ENCODE data around the gene DUSP28.
"Not testable (repeated sequence)": the region's sequence is repeated elsewhere in the genome, so short reads cannot be mapped to it uniquely, and the experiment has no call there.

Gene DUSP28

DNA sequence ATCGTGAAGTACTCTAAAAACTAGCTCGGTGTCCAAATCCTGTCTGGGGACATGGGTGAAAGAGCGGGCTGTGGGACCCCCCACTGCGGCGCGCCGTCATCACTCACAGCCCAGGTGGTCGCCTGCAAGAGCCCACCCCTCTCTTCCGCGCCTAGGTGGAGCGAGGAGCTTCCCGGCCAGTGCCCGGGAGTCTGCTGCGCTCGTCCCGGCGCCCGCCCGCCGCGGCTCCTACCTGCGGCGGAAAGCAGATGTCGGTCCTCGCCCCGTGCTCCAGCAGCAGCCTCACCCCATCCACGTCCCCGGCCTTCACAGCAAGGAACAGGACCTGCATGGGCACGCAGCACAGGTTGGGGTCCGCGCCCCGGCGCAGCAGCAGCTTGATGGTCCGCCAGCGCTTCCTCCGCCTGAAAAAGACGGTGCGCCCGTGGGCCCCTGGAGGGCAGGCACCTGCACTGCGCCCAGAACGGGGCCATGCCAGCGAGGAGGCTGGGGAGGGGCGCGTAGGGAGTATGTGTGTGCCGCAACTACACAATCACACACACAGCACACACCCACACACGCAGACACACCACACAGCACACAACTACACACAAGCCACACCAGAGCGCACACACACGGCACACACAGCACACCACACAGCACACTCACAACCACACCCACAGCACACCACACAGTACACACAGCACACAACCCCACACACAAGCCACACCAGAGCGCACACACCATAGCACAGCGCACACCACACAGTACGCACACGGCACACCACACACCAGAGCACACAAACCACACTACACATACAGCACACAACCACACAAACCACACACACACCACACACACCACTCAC is 39.8 kb upstream of the DUSP28 start:
- H3K36me3 ChIP-seq (ENCODE audit: insufficient read depth, low read length), result peaks cover 14% of the 10 kb centered on the region
- no peak overlapping the region for H3K9ac ChIP-seq (ENCODE audit: low read depth, low read length)
- peak overlapping the region; percentile 29 for H3K4me3 ChIP-seq (ENCODE audit: low read length)

DNA sequence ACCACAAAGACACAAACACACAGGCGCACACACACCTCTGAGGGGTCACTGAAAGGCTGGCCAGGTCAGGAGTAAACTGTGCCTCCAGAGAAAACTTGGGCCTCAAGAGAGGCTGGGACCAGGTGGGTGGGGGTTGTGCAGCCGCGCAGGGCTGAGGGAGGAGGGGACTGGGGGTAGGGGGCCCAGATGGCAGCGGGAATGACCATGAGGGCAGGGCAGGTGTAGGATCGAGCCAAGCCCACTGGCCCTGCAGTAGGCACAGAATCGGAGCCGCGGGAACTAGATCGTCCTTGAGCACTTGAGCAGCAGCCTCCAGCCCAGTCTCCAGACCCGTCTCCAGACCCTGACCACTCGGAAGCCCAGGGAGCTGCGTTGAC is 39.2 kb upstream of the DUSP28 start:
- H3K36me3 ChIP-seq (ENCODE audit: insufficient read depth, low read length), result peaks cover 19% of the 10 kb centered on the region
- H3K27me3 ChIP-seq (ENCODE audit: control insufficient read depth, insufficient read depth, low read length), result no peaks in the 10 kb centered on the region
- H3K9ac ChIP-seq (ENCODE audit: low read depth, low read length), result no peak overlapping the region
- no peak overlapping the region for H3K4me3 ChIP-seq (ENCODE audit: low read length)
- H3K4me1 ChIP-seq (ENCODE audit: control insufficient read depth, insufficient read depth, low read length), result peaks cover 6% of the 10 kb centered on the region
- H3K9me3 ChIP-seq (replicated peaks; ENCODE audit: low read length), result peaks cover 4% of the 10 kb centered on the region
- H3K4me2 ChIP-seq (ENCODE audit: low read length), result no peak overlapping the region

More for the DNA sequence above, 39.8 kb upstream of the DUSP28 start:
- Histone ChIP-seq H3K4me2 (ENCODE audit: low read length) (peak overlapping the region; percentile 48), H3K4me1 (ENCODE audit: control insufficient read depth, insufficient read depth, low read length) (peaks cover 6% of the 10 kb centered on the region), H3K9me3 (replicated peaks; ENCODE audit: low read length) (peaks cover 3% of the 10 kb centered on the region), H3K27me3 (ENCODE audit: control insufficient read depth, insufficient read depth, low read length) (no peaks in the 10 kb centered on the region)

DNA sequence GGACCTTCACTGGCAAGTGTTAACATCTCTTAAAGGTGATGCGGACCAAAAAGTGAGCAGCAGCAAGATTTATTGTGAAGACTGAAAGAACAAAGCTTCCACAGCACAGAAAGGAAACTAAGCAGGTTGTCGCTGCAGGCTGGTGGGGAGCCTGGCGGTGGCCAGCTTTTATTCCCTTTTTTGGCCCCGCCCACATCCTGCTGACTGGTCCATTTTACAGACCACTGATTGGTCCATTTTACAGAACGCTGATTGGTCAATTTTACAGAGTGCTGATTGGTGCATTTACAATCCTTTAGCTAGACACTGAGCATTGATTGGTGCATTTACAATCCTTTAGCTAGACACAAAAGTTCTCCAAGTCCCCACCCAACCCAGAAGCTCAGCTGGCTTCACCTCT is 38.3 kb upstream of the DUSP28 start:
- H3K27me3 ChIP-seq (ENCODE audit: control insufficient read depth, insufficient read depth, low read length); H3K9ac ChIP-seq (ENCODE audit: low read depth, low read length); H3K4me2 ChIP-seq (ENCODE audit: low read length); H3K9me3 ChIP-seq (replicated peaks; ENCODE audit: low read length); H3K4me1 ChIP-seq (ENCODE audit: control insufficient read depth, insufficient read depth, low read length); H3K4me3 ChIP-seq (ENCODE audit: low read length): not testable (repeated sequence)
- H3K36me3 ChIP-seq (ENCODE audit: insufficient read depth, low read length), result peaks cover 19% of the 10 kb centered on the region

DNA sequence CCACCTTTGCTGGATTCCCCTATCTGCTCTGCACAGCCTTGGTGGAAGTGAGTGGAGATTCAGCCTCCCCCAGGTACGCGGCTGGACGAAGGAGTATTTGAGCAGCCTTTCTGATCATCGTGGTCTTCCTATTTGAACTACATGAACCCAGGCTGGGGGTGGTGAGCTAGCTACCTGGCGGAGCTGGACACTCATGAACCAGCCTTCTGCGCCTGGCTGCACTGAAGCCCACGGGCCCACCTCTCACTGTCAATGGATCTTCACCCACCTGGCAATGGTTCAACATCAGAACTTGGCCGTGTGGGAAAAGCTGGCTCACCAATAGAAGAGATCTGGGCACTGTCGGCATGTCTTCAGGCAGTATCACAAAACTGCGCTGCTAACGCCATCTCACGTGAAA is 37.8 kb upstream of the DUSP28 start:
- Histone ChIP-seq H3K36me3 (ENCODE audit: insufficient read depth, low read length) (peaks cover 19% of the 10 kb centered on the region), H3K9ac (ENCODE audit: low read depth, low read length) (no peak overlapping the region), H3K4me3 (ENCODE audit: low read length) (no peak overlapping the region), H3K27me3 (ENCODE audit: control insufficient read depth, insufficient read depth, low read length) (no peaks in the 10 kb centered on the region), H3K4me2 (ENCODE audit: low read length) (no peak overlapping the region), H3K4me1 (ENCODE audit: control insufficient read depth, insufficient read depth, low read length) (peaks cover 6% of the 10 kb centered on the region), H3K9me3 (replicated peaks; ENCODE audit: low read length) (peaks cover 8% of the 10 kb centered on the region)

DNA sequence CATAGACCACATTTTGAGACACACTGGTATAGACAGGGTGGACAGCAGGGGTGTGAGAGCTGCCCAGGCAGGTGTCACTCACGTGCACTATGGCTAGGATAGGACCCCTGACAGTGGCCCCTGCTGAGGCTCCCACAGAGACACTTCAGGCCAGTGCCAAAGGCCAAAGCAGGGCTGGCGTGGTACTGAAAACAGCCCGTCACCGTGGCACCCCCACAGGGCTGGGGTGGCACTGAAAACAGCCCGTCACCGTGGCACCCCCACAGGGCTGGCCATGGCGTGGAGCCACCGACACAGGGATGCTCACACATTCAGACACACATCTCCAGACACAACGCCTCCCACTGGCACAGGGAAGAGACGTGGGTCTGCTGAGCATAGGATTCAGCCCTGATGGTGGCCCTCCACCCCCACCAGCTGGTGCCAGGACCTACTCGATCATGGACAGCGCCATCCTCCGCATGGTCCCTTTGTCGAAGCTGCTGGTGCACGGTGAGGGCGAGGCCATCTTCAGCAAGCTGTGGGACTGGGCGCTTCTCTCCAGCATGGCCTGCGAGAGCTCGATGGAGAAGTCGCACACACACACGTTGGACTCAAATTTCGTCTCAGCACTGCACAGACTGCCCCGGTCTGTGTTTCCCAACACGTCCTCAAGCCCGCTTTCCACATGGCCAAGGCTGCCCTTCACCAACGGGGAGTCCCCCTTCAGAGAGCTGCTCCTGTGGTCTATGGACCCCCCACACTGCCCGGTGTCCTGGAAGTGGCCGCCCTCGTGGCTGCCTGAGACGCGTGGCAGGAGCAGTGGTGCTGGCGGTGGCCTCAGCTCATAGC is 36.5 kb upstream of the DUSP28 start:
- Histone ChIP-seq H3K36me3 (ENCODE audit: insufficient read depth, low read length) (peaks cover 19% of the 10 kb centered on the region), H3K4me1 (ENCODE audit: control insufficient read depth, insufficient read depth, low read length) (peaks cover 6% of the 10 kb centered on the region), H3K9me3 (replicated peaks; ENCODE audit: low read length) (peaks cover 8% of the 10 kb centered on the region), H3K4me3 (ENCODE audit: low read length) (no peak overlapping the region), H3K9ac (ENCODE audit: low read depth, low read length) (no peak overlapping the region), H3K27me3 (ENCODE audit: control insufficient read depth, insufficient read depth, low read length) (no peaks in the 10 kb centered on the region), H3K4me2 (ENCODE audit: low read length) (no peak overlapping the region)

DNA sequence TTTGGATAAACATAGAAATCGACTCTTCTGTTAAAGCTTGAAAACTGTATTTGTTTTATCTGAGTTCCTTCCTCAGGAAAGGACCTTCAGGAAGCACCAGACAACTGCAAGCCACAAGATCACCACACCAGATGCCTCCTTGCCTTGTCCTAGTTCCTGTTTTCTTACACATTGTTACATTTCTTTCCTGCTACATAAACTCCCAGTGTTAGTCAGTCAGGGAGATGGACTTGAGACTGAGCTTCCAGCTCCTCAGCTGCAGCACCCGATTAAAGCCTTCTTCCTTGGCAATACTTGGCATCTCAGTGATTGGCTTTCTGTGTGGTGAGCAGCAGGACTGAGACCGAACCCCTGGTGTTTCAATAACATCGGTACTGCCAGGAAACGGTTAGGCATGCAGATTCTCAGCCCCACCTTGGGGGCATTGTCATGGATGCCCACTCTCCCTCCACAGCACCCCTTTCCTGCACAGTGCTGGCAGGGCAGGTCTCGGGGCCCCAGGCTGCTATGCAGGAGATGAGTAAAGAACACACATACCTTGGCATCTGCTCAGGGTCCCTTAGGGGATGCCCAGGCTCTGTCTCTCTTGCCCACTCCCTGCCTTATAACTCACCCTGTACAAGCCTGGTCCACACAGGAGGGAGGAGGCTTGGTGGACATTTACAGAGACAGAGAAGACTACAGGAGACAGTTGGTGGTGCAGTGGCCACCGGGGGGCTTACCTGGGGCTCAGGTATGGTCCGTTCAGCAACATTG is 35.0 kb upstream of the DUSP28 start:
- peaks cover 20% of the 10 kb centered on the region for H3K36me3 ChIP-seq (ENCODE audit: insufficient read depth, low read length)
- H3K9ac ChIP-seq (ENCODE audit: low read depth, low read length), result no peak overlapping the region
- H3K4me3 ChIP-seq (ENCODE audit: low read length), result no peak overlapping the region
- H3K27me3 ChIP-seq (ENCODE audit: control insufficient read depth, insufficient read depth, low read length), result no peaks in the 10 kb centered on the region
- H3K4me1 ChIP-seq (ENCODE audit: control insufficient read depth, insufficient read depth, low read length), result peaks cover 2% of the 10 kb centered on the region
- H3K4me2 ChIP-seq (ENCODE audit: low read length), result no peak overlapping the region
- peaks cover 8% of the 10 kb centered on the region for H3K9me3 ChIP-seq (replicated peaks; ENCODE audit: low read length)

DNA sequence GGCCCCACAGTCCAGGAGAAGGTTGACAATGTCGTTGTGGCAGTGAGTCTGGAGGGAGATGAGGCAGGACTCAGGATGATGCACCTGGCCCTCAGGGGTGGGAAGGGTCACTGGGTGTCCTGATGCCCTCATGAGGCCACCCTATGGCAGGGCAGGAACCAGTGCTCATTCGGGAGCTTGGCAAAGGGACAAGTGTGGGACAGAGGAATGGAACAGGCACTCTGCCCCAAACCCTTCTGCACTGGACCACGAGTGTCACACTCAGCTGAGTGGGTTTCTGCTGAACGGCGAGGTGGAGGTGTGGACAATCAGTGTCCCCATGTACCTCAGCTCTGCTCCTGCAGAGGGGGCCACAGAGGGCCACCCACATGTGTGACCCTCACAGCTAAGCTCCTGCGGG is 34.4 kb upstream of the DUSP28 start:
- Histone ChIP-seq H3K4me3 (ENCODE audit: low read length) (no peak overlapping the region), H3K27me3 (ENCODE audit: control insufficient read depth, insufficient read depth, low read length) (no peaks in the 10 kb centered on the region), H3K9ac (ENCODE audit: low read depth, low read length) (no peak overlapping the region), H3K4me1 (ENCODE audit: control insufficient read depth, insufficient read depth, low read length) (no peaks in the 10 kb centered on the region), H3K4me2 (ENCODE audit: low read length) (no peak overlapping the region), H3K9me3 (replicated peaks; ENCODE audit: low read length) (peaks cover 8% of the 10 kb centered on the region), H3K36me3 (ENCODE audit: insufficient read depth, low read length) (peaks cover 24% of the 10 kb centered on the region)

DNA sequence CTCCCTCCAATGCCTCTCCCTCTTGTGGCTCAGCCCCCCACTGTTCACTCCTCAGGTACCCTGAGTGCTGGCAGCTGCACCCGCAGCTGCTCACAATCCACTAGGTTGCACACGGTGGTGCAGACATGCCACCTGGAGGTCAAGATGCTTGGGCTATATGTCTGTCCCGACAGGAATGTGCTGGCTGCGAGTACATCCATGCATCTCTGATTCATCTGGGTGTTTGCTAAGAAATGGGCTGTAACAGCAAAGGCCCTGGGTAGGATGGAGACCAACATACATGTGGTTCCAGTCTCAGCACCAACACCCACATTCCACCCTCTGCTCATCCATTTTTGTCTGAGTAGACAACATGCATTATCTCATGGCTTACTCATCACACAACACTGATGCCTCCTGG is 33.6 kb upstream of the DUSP28 start:
- Histone ChIP-seq H3K27me3 (ENCODE audit: control insufficient read depth, insufficient read depth, low read length) (no peaks in the 10 kb centered on the region), H3K4me2 (ENCODE audit: low read length) (no peak overlapping the region), H3K9ac (ENCODE audit: low read depth, low read length) (no peak overlapping the region), H3K4me1 (ENCODE audit: control insufficient read depth, insufficient read depth, low read length) (no peaks in the 10 kb centered on the region), H3K36me3 (ENCODE audit: insufficient read depth, low read length) (peaks cover 30% of the 10 kb centered on the region), H3K9me3 (replicated peaks; ENCODE audit: low read length) (peaks cover 8% of the 10 kb centered on the region), H3K4me3 (ENCODE audit: low read length) (no peak overlapping the region)

DNA sequence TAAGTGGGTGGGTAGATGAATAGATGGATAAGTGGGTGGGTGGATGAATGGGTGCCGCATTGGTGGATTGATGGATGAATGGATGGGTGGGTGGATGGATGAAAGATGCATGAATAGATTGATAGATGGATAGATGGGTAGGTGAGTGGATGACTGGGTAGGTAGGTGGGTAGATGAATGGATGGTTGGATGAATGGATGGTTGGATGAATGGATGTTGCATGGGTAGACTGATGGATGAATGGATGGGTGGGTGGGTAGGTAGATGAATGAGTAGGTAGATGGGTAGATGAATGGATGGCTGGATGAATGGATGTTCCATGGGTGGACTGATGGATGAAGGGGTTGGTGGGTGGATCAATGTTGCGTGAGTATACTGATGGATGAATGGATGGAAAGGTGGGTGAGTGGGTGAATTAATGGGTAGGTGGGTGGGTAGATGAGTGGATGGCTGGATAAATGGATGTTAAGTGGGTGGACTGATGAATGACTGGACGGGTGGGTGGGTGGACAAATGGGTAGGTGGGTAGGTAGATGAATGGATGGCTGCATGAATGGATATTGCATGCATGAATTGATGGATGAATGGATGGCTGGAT is 32.9 kb upstream of the DUSP28 start:
- Histone ChIP-seq H3K4me3 (ENCODE audit: low read length) (no peak overlapping the region), H3K4me2 (ENCODE audit: low read length) (no peak overlapping the region), H3K9me3 (replicated peaks; ENCODE audit: low read length) (peaks cover 10% of the 10 kb centered on the region), H3K36me3 (ENCODE audit: insufficient read depth, low read length) (peaks cover 29% of the 10 kb centered on the region), H3K9ac (ENCODE audit: low read depth, low read length) (no peak overlapping the region), H3K27me3 (ENCODE audit: control insufficient read depth, insufficient read depth, low read length) (no peaks in the 10 kb centered on the region), H3K4me1 (ENCODE audit: control insufficient read depth, insufficient read depth, low read length) (no peaks in the 10 kb centered on the region)

DNA sequence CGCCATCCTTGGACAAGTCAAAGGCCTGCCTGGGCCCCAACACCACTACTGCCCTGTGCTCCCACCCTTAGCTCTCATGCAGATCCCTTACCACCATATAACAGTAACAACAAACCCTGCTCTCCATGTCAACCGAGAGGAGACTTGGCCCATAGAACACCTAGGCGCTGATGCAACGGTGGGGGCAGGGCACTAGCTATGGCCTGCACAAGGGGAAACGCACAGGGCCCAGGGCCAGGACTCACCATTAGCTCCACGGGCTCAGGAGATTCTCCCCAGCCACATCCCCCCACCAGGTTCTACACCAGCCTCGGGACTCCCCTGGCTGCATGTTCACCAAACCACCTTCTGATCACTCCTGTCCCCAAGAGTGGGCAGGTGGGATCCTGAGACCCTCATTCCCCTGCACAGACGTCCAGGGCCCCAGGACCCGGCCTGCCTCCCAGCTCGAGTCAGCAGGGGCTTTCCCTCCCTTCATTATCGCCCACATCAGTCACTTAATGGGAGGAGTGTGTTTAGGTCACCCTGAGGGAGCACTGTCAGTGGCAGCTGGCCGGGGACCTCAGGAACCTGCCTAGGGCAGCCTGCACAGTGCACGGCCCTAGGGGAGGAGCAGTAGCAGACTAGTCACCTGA is 31.6 kb upstream of the DUSP28 start:
- Histone ChIP-seq H3K9me3 (replicated peaks; ENCODE audit: low read length) (peaks cover 10% of the 10 kb centered on the region), H3K4me3 (ENCODE audit: low read length) (no peak overlapping the region), H3K9ac (ENCODE audit: low read depth, low read length) (no peak overlapping the region), H3K27me3 (ENCODE audit: control insufficient read depth, insufficient read depth, low read length) (no peaks in the 10 kb centered on the region), H3K4me1 (ENCODE audit: control insufficient read depth, insufficient read depth, low read length) (no peaks in the 10 kb centered on the region), H3K4me2 (ENCODE audit: low read length) (no peak overlapping the region), H3K36me3 (ENCODE audit: insufficient read depth, low read length) (peaks cover 23% of the 10 kb centered on the region)
